Renal cortex interstitium (tissue), 11 donors: ENCODE data around the gene PSMG4. TPM values are rescaled to one million over a fixed set of nuclear protein-coding genes. Genes with fewer than 3 reads are reported as not detected.

ENCODE experiments used
- DNase-seq, 11 donors: peaks; one replicate each; pipeline ENCODE4 v3.0.0-alpha.2; 2013; ENCODE audit warnings: low read depth in 9 of 11, low spot score in 4 of 11; ENCODE audit errors: extremely low read depth in 1 of 11
- polyA plus RNA-seq, 3 donors: library from polyadenylated mRNA; unstranded; fragments of 120-200 nt; gene quantifications; one replicate each; pipeline ENCODE4 v1.2.1, GENCODE V29; 2013; ENCODE audit not compliant: insufficient read length in 3 of 3

The PSMG4 gene
- polyA plus RNA-seq, 3 donors: 18.5 to 26.3 (median 21.0) TPM

DNA sequence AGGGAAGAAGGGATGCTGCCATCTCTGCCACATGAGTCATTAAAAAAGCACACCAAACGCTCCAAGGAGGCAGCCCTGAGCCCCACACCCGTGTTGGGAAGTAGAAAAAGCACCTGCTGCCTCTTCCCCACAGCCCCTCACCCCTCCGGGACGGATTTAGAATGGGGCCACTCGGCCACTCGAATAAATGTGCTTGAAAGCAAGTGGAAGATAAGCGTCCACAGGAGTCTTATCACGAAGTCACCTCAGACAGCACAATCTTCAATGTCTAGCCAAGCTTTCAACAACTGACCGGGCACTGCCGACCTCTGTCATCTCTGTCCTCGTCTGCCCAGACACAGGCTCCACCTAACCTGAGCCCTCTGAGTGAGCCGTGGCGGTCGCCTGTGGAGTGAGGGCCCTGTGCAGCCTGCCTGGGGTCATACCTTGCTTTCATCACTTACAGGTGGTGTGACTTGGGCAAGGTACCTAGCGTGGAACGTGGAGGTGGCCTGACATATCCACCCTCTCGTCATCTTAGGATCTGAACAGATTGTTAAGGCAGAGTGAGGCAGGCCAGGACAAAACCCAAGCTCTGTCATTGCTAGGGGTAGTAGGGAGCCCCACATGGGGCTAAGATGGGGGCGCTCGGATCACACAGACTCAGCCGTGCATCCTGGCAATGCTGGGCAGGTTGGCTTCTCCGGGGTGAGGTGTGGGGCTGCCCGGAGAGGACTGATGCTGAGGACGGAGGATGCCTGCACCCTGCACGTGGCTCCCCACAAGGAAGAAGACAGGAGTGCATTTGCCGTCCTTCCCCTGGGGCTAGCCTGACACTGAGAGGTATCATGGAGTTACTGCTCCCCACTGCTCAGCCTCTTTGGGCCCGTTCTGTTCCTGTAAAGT, 34.8 kb downstream of the PSMG4 start:
- DNase-seq: no peak

DNA sequence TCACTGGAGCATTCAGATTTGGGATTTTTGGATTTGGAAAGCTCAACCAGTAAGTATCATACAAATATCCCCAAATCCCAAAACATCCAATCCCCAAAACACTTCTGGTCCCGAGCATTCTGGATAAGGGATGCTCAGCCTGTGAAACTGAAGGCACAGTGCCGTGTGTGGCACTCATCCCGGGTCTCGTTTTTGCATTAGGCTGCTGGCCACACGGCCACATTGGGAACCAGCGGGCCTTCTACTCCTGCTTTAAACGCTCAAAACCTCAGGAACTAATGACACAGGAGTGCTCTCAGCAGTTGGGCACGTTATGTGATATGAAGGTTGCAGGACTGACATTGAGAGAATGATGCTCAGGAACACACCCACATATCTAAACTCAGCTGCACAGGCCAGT, 35.6 kb downstream of the PSMG4 start:
- DNase-seq: no peak

DNA sequence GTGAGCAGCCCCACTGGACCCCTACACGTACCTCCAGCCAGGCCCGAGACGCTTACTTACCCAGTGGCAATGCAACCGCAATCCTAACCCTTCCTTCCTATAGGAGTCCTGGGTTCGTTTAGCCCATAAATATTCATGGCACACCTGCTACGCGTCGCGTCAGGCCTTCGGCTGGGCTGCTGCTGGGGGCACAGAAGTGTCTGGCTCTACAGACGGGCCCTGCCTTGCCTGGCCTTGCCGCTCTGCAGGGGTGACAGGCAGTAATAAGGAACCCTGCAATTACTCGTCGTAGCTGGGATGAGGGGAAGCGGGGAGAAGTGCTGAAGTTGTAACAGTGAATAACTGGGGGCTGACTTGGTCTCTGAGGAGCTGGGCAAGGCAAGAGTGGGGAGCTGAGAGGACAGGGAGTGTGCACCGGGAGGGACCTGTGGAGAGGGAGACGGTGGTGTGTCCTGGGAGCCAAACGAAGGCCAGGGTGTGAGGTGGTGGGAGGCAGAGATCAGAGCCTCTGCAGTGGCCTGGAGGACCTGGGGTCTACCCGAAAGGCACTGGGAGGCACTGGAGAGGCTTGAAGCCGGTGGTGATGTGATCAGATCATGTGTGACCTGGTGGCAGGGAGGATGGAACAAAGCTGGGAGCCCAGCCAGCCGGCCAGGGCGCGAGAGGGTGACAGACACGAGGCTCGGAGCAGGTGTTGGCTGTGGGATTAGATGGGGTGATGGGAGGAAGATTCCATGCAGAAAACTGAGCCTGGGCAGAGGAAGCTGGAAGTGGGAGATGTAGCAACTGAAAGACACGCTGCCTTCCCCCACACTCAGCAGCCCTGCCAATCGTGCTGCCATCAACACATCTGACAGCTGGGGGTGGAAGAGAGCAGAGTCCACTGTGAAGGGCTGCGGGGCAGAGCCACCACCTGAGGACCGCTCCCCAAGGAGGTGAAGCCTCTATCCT, 36.4 kb downstream of the PSMG4 start:
- DNase-seq: no peak

DNA sequence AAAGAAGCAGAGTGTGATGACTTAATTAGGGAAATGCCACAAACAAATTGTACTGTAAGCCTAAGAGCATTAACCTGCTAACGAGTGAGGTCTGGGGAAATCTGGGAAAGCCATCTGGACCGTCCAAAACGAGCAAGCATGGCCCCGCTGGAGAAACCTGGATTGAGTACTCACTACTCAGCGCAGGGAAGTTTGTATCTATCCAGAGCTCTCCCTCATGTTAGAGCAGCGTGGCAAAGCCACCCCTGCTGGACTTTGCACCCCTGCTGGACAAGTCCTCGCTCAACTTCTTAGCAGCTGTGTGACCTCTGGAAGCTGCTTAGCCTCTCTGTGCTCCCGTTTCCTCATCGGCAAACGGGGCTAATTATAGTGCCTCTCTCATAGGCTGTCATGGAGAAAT, 37.3 kb downstream of the PSMG4 start:
- no peak for DNase-seq

- DNase-seq: no peak
Measured at GRCh38 chr6:3296537-3296936, 37.8 kb downstream of the PSMG4 start.

GRCh38 chr6:3297006-3297405, 38.3 kb downstream of the PSMG4 start:
- no peak for DNase-seq

GRCh38 chr6:3297909-3298308, 39.2 kb downstream of the PSMG4 start:
- no peak for DNase-seq

DNA sequence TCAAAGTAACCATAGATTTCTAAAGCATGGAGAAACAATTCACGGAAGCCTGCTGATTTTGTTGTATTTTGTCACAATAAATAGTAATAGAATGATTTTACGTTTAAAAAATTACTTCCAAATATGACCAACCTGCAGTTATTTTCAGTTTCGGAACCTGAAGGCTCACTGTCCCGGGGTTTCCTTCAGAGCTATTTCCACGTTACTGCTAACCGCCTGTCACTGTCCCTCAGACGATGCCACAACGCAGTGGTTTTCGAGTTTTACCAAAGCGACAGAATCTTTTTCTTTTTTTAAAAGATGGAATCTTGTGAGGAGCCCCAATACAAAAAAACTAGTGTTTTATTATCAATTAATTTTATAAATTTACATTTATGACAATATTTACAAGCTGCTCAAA, 40.5 kb downstream of the PSMG4 start:
- no peak for DNase-seq

GRCh38 chr6:3301506-3301905, 42.8 kb downstream of the PSMG4 start:
- no peak for DNase-seq

DNA sequence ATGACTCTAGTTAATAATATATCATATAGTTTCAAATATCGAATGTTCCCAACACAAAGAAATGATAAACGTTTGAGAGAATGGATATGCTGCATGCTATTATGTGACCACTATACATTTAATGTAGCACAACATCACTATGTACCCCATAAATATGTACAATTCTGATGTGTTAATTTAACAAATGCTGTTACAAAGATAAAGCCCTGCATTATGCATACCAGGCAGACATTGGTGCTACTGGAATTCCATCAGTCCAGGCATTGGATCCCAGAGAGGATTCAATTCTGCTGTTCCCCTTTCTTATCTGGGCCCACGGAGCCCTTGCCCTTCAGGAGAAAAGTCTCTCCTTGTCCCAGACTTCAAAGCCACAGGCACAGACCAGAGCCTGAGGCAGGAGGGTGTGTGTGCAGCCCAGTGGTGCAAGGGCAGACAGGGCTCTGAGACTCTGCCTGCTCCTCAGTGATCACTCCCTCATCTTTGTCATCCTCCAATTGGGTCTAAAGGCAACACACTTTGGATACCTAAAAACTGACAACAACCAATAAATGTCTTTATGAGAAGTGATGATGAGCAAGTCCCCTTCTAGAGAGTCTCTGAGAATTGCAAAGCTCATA, 45.2 kb downstream of the PSMG4 start:
- DNase-seq: no peak

DNA sequence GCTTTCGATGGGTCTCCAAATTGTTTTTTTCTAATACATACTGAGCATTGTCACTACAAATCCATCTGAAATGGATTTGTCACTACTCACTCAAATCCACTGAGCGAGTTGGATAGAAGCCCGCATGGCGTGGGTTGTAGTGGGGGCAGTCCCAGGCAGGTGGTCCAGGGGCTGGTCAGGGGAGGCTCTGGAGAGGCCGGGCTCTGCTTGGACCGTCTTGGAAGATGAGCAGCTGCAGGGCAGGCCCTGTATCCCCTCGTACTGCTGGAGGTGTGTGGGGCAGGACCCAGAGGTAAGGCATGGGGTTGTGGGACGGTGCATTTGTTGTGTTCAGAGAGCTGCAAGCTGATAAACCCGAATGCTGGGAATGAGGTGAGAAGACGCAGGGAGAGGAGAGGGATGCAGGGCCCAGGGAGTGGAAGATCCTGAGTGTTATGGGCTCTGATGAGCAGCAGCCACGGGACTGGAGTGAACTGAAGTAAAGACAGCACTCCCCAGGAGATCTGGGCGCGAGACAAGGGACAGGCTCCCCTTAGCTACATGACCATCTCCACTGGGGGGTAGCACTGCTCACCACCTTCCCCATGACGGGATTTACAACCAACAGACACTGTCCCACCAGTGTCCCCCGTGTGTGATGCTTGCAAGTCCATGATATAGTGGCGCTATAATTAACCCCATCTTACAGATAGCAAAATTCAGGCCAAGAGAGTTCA, 45.9 kb downstream of the PSMG4 start:
- DNase-seq: no peak

DNA sequence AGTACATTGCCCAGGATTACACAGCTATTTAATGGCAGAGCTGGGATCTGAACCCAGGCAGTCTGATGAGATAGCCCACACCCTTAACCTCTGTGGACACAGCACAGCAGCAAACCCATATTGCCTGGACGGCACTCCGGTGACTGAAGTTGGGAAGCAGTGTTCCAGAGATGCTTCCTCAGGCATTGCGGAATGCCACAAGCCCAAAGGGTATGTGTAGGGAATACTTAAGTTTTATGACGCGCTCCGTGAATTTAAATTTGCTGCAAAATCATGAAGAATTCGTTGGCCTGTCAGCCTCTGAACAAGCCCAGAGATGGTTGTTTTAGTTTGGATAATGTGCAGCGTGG, 46.4 kb downstream of the PSMG4 start:
- no peak for DNase-seq

DNA sequence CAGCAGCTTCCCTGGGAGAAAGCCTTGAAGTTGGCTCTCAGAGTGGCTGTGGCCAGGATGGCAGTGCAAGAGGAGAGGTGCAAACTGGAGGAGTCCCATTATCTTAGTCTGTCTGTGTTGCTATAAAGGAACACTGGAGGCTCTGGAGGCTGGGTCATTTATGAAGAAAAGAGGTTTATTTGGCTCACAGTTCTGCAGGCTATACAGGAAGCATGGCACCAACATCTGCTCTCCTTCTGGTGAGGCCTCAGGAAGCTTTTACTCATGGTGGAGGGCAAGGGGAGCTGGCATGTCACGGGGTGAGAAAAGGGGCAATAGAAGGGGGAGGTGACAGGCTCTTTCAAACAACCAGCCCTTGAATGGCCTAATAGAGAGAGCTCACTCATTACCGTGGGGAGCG, 47.1 kb downstream of the PSMG4 start:
- DNase-seq: no peak

- DNase-seq: no peak
Measured at GRCh38 chr6:3306848-3307247, 48.1 kb downstream of the PSMG4 start.

- DNase-seq: no peak
Measured at GRCh38 chr6:3307436-3307835, 48.7 kb downstream of the PSMG4 start.

DNA sequence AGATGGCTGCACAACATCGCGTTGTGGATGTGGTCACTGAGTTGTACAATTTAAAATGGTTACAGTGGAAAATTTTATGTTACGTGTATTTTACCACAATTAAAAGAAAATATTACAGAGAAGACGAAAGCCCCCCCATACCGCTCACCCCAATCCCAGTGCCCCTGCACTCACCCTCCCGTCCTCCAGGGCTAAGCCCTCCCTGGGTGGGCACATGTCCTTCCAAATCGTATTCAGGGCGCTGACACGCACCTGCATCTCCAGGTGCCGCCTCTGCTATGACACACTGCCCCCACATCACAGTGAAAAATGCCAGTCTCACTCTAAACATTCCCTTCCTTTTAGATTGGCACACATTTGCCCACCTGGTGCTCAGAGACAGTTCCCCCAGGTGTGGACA, 49.4 kb downstream of the PSMG4 start:
- no peak for DNase-seq

DNA sequence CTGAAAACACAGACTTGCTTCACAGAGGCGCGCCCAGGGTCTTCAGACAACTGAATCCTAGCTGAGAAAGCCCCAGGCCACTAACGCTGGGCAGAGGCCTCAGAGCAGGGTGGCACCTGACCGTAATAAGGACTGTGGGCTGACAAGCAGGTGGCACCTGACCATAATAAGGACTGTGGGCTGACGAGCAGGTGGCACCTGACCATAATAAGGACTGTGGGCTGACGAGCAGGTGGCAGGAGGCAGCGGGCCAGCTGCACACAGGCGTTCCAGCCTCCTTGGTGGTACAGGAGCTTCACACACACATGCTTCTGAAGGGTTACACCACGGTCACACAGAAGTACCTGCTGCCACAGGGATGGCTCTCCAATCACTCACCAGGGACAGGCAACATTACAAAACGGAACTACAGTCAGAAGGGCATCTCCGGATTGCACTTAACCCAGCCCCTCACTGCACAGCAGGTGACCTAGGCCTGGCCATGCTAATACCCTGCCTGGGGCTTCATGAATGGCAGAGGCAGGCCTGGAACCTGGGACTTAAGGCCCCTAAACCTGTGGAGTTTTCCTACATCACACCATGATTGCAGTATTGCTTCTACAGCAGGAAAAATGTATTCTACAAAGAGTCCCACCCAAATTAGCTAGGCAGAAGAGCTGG, 50.8 kb downstream of the PSMG4 start:
- DNase-seq: no peak

DNA sequence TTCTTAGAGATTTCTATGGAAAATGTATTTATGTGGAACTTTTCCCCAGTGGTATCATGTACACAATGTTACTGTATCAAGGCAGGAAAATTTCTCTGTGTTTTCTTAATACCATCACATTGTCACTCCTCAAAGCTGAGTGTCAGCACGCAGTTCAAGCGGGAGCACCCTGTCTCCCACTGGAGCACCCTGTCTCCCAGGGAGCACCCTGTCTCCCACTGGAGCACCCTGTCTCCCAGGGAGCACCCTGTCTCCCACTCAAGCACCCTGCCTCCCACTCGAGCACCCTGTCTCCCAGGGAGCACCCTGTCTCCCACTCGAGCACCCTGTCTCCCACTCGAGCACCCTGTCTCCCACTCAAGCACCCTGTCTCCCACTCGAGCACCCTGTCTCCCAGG, 51.3 kb downstream of the PSMG4 start:
- DNase-seq: no peak

- no peak for DNase-seq
Measured at GRCh38 chr6:3310703-3311102, 52.0 kb downstream of the PSMG4 start.
